Body of pancreas (tissue), 4 donors: ENCODE measurements around the gene CHTOP. TPM values are rescaled to one million over a fixed set of nuclear protein-coding genes. Genes with fewer than 3 reads are reported as not detected.
"Not testable (repeated sequence)": the region's sequence is repeated elsewhere in the genome, so short reads cannot be mapped to it uniquely, and the experiment has no call there.

Experiments
- ATAC-seq: fragments of 150-250 bp; one replicate; pipeline ENCODE4 v1.9.1; 2016
- DNase-seq, 4 donors: peaks; one replicate each; pipeline ENCODE4 v3.0.0-alpha.2; 2019
- H3K27ac ChIP-seq, 4 donors: fragments of 200-600 bp; sonication (generic); 1 replicate in 3 of 4; 2 replicates in 1 of 4; pipeline versions ENCODE4 v1.5.1 to v1.6.1; 2016 to 2019; ENCODE audit warnings: mild to moderate bottlenecking in 1 of 4, mixed read lengths in 1 of 4, moderate library complexity in 1 of 4
- H3K27me3 ChIP-seq, 2 donors: fragments of 200-600 bp; sonication (generic); one replicate each; pipeline ENCODE4 v1.6.0; 2016; ENCODE audit warnings: mild to moderate bottlenecking in 1 of 2
- H3K36me3 ChIP-seq, 2 donors: fragments of 200-600 bp; sonication (generic); replicated peaks in 1 of 2; 2 replicates each; pipeline ENCODE4 v1.5.1; 2016; ENCODE audit warnings: low read depth in 2 of 2; ENCODE audit not compliant: insufficient read depth in 1 of 2
- H3K4me1 ChIP-seq: fragments of 200-600 bp; sonication (generic); one replicate; pipeline ENCODE4 v1.6.0; 2016
- H3K4me3 ChIP-seq, 2 donors: fragments of 200-600 bp; sonication (generic); 1 replicate in 1 of 2; 2 replicates in 1 of 2; pipeline ENCODE4 v1.5.1; 2016 to 2019
- H3K9me3 ChIP-seq, 3 donors: fragments of 200-600 bp; sonication (generic); 1 replicate in 2 of 3; 2 replicates in 1 of 3; pipeline ENCODE4 v1.5.1; 2016
- CTCF ChIP-seq, 7 experiments: fragments of 450-650 bp in 4 of 7; fragments of 200-600 bp in 3 of 7; sonication (generic) in 3 of 7; IDR thresholded peaks; one replicate each; pipeline ENCODE4 v1.5.1; 2016 to 2019; ENCODE audit warnings: antibody characterized with exemption in 7 of 7
- POLR2A ChIP-seq, 3 donors: fragments of 450-650 bp; IDR thresholded peaks; one replicate each; pipeline ENCODE4 v1.6.1; 2016; ENCODE audit warnings: antibody characterized with exemption in 3 of 3, mild to moderate bottlenecking in 2 of 3
- WGBS, 2 donors: methylation state at CpG; one replicate each; pipeline ENCODE4 v1.1.5; 2017; 5-methylcytosine and 5-hydroxymethylcytosine counted together
- intact Hi-C: fragments of 100-400 bp; cut with DNase I; formaldehyde crosslinking; loops from one replicate; pipeline ENCODE4 v1.15.1; 2023
- total RNA-seq, 2 donors: library from RNA; depleted of rRNA; stranded (reverse); fragments of >200 nt; gene quantifications; one replicate each; pipeline ENCODE4 v1.1.0, GENCODE V29; 2016

The CHTOP gene
- total RNA-seq, 2 donors from 2014 or later: 62.3 to 68.0 TPM

- Histone ChIP-seq H3K4me3 (peak overlapping the region in 1 of 2 donors; percentile 41), H3K27ac (peak overlapping the region; percentile 87 to 93 (median 90)), H3K4me1 (peaks cover 24% of the 10 kb centered on the region)
- DNase-seq (peak in 3 of 4 donors; percentile 36 to 47 (median 38)), ATAC-seq (peak; percentile 0)
- H3K36me3 ChIP-seq, intact Hi-C loops, H3K9me3 ChIP-seq, H3K27me3 ChIP-seq: not testable (repeated sequence)
- TF ChIP-seq CTCF (IDR thresholded peaks at IDR 0.05): peak in 2 of 7 experiments; percentile 12 to 28
- 6 to 8% methylated on average over 28 of the region's 28 CpGs for WGBS, 2 donors
These were observed 37.9 kb downstream of the CHTOP start for GRCh38 chr1:153671628-153672353.

GRCh38 chr1:153673511-153673910, 39.6 kb downstream of the CHTOP start:
- TF ChIP-seq CTCF (IDR thresholded peaks at IDR 0.05): no peak
- no peak for TF ChIP-seq POLR2A (IDR thresholded peaks at IDR 0.05)
- WGBS, 2 donors: 95 to 100% methylated on average over 2 of the region's 2 CpGs
- ATAC-seq: no peak
- no peak overlapping the region for H3K4me3 ChIP-seq
- intact Hi-C loops: no loop called here
- no peaks in the 10 kb centered on the region for H3K27me3 ChIP-seq
- H3K27ac ChIP-seq: no peak overlapping the region
- H3K9me3 ChIP-seq: no peaks in the 10 kb centered on the region
- peaks cover 31% of the 10 kb centered on the region for H3K4me1 ChIP-seq
- H3K36me3 ChIP-seq: no peaks in the 10 kb centered on the region
- no peak for DNase-seq

- TF ChIP-seq POLR2A (IDR thresholded peaks at IDR 0.05): no peak
- TF ChIP-seq CTCF (IDR thresholded peaks at IDR 0.05): peak; percentile 45 to 91 (median 85)
These were observed 44.1 kb downstream of the CHTOP start for GRCh38 chr1:153677718-153678518.

GRCh38 chr1:153678519-153679336, 44.9 kb downstream of the CHTOP start, which contains the start of gene NPR1:
TSS of gene NPR1 (plus strand) at chr1:153678688. CDS start at chr1:153679109, 421 bp downstream.
- Histone ChIP-seq H3K27ac (no peak within 1 kb of the TSS), H3K36me3 (no peaks in the 10 kb centered on the region), H3K27me3 (peaks cover 0 to 9% of the 10 kb centered on the region in 2 donors), H3K9me3 (no peaks in the 10 kb centered on the region), H3K4me3 (peak within 1 kb of the TSS in 1 of 2 donors; percentile 26), H3K4me1 (peaks cover 26% of the 10 kb centered on the region)
- TF ChIP-seq CTCF (IDR thresholded peaks at IDR 0.05) (no peak), POLR2A (IDR thresholded peaks at IDR 0.05) (no peak)
- WGBS, 2 donors: 1% methylated on average over 36 to 74 of the region's 78 CpGs
- ATAC-seq: peak; percentile 48
- intact Hi-C loops: no loop called here
- peak; percentile 38 to 50 (median 44) for DNase-seq

More at GRCh38 chr1:153677718-153678518, 44.1 kb downstream of the CHTOP start:
- H3K4me1 ChIP-seq: peaks cover 26% of the 10 kb centered on the region
- no peaks in the 10 kb centered on the region for H3K36me3 ChIP-seq
- intact Hi-C loops: no loop called here
- H3K4me3 ChIP-seq: peak overlapping the region in 1 of 2 donors; percentile 26
- H3K27me3 ChIP-seq: peaks cover 0 to 9% of the 10 kb centered on the region in 2 donors
- H3K27ac ChIP-seq: no peak overlapping the region
- H3K9me3 ChIP-seq: no peaks in the 10 kb centered on the region
- DNase-seq (peak; percentile 47 to 64 (median 56)), ATAC-seq (peak; percentile 72)
- WGBS, 2 donors: 4 to 7% methylated on average over 26 to 29 of the region's 29 CpGs
